ENCODE measurements around the gene KCNH5.

DNA sequence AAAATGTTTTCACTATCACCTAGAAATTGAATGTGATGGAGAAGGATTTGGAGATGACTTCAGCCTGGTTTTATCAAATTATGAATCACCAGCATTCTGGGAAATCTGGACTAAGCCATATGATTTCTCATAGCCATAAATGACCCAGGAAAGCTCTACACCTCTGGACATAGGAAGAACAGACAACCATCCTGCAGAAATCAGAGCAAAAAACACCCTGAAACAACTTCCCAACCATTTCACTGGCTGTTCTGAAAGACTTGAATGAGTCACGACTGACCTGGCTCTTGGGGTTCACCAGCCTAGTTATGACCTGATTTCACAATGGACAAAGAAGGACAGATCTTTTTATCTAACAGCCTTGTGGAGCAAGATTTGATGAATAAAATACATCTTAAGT lies 123.8 kb downstream of the KCNH5 start:
- TF ChIP-seq, protein P1, sequence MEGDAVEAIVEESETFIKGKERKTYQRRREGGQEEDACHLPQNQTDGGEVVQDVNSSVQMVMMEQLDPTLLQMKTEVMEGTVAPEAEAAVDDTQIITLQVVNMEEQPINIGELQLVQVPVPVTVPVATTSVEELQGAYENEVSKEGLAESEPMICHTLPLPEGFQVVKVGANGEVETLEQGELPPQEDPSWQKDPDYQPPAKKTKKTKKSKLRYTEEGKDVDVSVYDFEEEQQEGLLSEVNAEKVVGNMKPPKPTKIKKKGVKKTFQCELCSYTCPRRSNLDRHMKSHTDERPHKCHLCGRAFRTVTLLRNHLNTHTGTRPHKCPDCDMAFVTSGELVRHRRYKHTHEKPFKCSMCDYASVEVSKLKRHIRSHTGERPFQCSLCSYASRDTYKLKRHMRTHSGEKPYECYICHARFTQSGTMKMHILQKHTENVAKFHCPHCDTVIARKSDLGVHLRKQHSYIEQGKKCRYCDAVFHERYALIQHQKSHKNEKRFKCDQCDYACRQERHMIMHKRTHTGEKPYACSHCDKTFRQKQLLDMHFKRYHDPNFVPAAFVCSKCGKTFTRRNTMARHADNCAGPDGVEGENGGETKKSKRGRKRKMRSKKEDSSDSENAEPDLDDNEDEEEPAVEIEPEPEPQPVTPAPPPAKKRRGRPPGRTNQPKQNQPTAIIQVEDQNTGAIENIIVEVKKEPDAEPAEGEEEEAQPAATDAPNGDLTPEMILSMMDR (IDR thresholded peaks at IDR 0.05): no peak
- TF ChIP-seq POLR2A (IDR thresholded peaks at IDR 0.05): no peak

Measured in prostate gland (tissue), 2 donors.